GM04504 (cell line): ENCODE data around the gene DDX10.

Source experiments
- DNase-seq: peaks from one replicate; pipeline ENCODE4 v3.0.0-alpha.2; 2012; ENCODE audit warnings: low read depth

The DDX10 gene

DNA sequence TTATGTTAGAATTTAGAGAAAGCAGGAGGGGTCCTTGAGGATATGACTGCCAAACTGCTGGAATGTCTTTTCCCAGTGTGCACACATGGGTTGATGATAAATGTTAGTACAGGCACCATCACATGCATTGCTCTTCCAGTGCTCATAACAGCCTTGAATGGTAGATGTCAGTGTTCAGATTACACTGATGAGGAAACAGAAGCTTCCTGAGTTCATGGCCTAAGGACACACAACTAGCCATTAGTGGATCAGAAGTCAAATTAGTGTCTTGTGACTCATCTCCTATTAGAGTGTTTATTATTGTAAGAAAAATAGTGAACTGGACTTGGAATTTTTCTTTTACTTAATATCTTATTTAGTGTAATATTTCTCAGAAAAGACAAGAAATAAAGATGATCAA lies 241.5 kb downstream of the DDX10 start:
- DNase-seq = no peak

- DNase-seq = no peak
Observed at GRCh38 chr11:108906826-108907225, 242.0 kb downstream of the DDX10 start.

DNA sequence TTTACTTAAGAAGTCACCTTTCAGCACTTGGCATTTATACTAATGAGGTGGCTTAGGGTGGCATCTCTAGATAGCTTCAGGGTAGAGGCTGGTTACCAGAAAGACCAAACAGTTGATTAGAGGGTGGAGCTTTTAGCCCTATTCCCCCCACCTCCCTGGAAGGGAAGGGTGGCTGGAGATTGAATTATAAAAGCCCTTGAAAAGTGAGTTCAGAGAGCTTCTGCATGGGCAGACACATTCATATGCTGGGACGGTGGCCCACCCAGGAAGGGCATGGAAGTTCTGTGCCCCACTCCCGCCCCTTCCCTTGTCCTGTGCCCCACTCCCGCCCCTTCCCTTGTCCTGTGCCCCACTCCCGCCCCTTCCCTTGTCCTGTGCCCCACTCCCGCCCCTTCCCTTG lies 244.2 kb downstream of the DDX10 start:
- no peak for DNase-seq

- DNase-seq = no peak
Observed at GRCh38 chr11:108909921-108910320, 245.1 kb downstream of the DDX10 start.

- no peak for DNase-seq
Observed at GRCh38 chr11:108912581-108912980, 247.7 kb downstream of the DDX10 start.

DNA sequence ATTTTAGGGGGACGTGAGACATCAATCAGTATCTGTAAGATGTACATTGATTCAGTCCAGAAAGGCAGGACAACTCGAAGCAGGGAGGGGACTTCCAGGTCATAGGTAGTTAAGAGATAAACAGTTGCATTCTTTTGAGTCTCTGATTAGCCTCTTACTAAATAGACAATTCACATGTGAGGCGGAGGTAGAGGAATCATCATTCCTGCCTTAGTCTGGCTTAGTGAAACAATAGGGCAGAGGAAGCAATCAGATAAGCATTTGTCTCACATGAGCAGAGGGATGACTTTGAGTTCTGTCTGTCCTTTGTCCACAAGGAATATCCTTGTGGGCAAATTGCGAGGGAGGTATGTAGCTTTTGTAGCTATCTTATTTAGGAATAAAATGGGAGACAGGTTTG lies 248.3 kb downstream of the DDX10 start:
- no peak for DNase-seq

GRCh38 chr11:108914211-108914610 lies 249.3 kb downstream of the DDX10 start:
- DNase-seq = no peak

- DNase-seq = no peak
Observed at GRCh38 chr11:108914981-108915380, 250.1 kb downstream of the DDX10 start.

- no peak for DNase-seq
Observed at GRCh38 chr11:108915666-108916065, 250.8 kb downstream of the DDX10 start.

- DNase-seq = no peak
Observed at GRCh38 chr11:108916290-108916689, 251.4 kb downstream of the DDX10 start.

DNA sequence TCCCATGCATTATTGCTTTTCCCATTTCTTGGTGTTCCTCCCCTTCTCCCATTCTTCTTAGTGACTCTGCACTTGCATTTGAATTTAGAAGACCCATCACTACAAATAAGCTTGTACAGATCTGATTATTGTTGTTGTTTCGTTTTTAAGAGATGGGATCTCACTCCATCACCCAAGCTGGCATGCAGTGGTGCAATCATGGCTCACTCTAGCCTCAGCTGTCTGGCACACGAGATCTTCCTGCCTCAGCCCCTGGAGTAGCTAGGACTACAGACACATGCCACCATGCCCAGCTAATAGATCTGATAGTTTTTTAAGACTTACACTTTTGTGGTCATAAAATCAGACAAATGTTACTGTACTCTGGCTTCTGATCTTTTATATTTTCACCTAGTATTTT lies 252.1 kb downstream of the DDX10 start:
- no peak for DNase-seq

DNA sequence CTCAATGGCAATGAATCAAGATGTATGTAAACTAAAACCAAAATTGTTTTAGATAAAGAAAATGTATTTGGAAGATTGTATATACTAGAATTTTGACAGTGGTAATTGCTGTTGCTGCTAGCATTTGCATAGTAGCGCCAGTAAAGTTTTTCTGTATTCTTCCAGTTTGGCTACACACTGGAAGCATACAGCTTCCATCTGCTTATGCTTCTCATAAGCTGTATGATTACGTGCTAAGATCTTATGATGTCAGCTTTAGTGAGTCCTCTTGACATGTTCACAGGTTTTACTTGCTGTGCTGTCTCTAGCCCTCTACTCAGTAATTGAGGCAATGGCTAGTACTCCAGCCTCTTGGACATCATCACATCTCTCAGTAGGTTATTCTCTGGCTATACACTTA lies 256.3 kb downstream of the DDX10 start:
- no peak for DNase-seq

DNA sequence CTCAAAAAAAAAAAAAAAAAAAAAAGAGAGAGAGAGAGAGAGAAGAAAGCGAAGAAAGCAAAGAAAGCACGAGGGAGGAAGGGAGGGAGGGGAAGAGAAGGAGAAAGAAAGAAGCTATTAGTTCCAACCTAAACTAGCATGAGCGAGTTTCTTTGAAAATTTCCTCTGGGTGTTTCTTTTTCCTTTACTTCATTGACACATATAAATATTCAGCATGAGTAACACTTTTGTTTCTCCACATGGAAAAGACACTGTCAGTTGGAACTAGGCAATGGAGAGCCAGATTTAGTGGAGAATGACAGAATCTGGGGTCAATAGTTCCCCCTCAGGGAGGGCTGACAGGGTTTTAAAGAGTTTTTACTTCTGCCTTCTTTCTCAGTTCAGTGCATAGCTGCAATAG lies 257.4 kb downstream of the DDX10 start:
- DNase-seq = no peak

DNA sequence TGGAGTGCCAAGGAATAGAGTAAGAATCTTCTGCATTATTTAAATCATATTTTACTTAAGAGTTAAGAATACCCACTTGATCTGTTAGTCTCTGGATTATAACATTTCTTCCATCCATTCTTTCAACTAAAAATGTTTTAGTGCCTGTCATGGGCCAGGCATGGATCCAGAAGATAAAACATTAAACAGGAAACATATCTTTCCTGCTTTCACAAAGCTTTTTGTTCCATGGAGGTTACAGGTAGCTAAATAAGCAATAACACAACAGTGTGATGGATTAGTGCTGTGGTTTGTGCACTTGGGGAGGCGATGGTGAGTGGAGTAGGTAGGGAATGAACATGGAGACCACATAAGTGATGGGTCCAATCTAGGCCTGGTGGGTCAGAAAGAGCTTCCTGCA lies 258.5 kb downstream of the DDX10 start:
- no peak for DNase-seq

DNA sequence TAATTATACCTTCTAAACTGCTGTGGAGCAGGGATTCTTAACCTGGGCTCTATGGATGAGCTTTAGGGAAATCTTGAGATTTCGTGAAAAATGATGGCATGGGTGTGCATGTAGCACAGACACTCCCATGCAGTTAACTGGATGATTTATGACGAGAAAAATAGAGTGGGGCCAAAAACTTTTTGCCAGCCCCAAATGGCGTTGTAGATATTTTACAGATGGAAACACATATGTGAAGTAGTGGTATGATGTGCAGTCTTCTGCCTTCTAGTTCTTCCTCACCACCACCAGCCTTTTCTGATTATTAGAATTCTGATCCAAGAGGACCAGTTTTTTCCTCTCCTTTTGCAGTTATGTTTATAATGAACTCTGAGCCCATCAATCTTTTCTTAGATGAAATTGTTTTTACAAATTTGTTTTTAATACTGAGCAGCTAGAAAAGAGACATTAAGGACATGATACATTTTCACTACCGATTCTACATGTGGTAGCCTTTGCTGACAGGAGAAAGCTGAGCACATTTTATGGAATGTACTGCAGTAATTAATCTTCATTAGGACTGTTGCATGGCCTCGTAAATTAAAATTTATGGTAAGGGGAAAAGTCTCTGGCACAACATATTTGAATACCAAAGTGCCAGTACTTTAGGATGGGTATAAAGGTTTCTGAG lies 261.4 kb downstream of the DDX10 start:
- no peak for DNase-seq

- no peak for DNase-seq
Observed at GRCh38 chr11:108926841-108927577, 262.1 kb downstream of the DDX10 start.

- no peak for DNase-seq
Observed at GRCh38 chr11:108927791-108928545, 263.1 kb downstream of the DDX10 start.

DNA sequence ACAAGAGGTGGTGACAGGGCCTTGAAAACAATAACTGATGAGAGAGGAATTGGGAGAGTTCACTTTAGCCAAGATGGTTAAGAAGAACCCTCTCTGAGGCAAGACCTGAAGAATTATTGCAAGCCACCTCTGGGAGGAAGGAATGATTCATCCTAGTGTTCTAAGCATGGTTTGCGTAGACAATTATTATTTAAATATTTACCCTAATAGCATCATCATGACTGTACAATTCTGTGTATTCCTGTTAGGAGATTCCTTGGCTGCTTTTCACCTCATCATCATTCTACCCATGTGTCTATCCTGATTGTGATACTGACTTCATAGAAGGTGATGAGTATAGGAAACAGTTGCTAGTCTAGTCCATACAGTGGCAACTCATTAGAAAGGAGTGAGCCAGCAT lies 264.4 kb downstream of the DDX10 start:
- DNase-seq = peak; percentile 87

DNA sequence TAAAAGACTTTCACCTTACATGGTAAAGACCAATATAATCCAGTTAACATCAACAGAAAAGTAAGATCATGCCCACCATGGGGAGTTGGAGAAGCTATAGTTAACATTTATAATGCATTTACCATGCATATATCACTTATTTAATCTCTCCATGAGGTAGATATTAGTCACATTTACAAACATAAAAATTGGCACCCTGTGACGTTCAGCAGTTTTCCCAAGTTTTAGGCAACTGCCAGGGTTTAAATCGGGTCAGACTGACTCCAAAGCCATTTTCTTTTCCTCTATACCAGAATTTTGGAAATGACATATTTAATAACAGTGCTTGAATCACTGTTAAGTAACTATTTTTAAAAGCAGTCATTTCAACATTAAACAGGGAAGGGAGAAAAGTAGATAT lies 266.3 kb downstream of the DDX10 start:
- no peak for DNase-seq

DNA sequence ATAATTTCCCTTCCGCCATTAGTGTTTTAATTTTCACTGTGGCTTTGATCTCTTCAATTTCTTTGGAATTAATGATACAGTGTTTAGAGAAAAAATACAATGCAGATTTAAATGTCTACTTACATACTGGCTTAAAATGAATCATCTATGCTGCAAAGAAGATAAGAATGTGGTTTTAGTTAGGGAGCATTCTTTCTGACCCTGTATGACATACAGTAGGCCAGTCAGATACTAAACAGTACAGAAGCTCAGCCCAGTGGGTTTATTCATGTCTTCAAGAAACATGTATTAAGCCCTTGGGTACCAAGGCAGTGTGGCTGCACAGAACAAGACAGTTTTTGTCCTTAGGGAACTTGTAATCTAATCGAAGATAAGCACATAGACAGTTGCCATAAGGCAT lies 268.8 kb downstream of the DDX10 start:
- DNase-seq = no peak

DNA sequence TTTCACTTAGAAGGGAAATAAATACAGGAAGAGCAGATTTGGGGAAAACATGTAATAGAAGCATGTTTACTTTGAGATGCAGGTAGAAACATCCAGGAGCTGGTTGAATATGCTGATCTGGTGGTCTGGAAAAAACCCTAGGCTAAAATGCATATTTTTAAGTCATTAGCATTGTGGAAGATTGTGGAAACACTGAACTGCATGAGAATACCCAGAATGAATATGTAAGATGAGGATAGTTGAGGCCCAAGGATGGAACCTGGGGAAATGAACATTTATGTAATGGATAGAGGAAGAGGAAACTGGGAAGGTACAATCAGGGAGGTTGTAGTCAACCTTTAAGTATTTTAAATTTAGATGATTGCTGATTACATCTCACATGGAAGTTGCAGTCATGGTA lies 269.4 kb downstream of the DDX10 start:
- DNase-seq = no peak

- no peak for DNase-seq
Observed at GRCh38 chr11:108934696-108935095, 269.8 kb downstream of the DDX10 start.

DNA sequence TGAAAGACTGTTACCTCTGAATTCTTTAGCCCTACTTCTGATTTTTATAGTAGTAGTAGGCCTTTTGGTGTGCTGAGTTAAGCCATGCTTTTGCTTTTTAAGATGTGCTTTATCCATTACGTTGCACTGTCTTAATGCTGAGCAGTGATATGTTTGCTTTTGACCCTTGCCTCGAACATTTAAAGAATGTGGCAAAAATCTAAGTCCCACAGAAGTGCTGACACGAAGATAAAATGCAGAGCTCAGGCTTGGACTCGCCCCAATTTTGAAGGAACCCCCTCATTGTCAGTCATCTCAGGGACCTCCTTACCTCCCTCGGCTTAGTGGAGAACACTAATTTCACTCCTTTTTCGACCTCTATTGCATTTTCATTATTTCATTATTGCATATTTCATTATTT lies 272.9 kb downstream of the DDX10 start:
- DNase-seq = no peak
